Hematopoietic multipotent progenitor cell treated with erythropoietin and hydrocortisone succinate and interleukin-3 and kit ligand, for 4 days (in vitro differentiated cells): ENCODE results near the gene CRTC1.
A peak's percentile ranks its signal among the peaks of the same experiment; 100 is the strongest.
"Not testable (repeated sequence)": the region's sequence is repeated elsewhere in the genome, so short reads cannot be mapped to it uniquely, and the experiment has no call there.

Experiments
- DNase-seq: peaks from one replicate; pipeline ENCODE4 v3.0.0-alpha.2; 2015

Gene CRTC1

DNA sequence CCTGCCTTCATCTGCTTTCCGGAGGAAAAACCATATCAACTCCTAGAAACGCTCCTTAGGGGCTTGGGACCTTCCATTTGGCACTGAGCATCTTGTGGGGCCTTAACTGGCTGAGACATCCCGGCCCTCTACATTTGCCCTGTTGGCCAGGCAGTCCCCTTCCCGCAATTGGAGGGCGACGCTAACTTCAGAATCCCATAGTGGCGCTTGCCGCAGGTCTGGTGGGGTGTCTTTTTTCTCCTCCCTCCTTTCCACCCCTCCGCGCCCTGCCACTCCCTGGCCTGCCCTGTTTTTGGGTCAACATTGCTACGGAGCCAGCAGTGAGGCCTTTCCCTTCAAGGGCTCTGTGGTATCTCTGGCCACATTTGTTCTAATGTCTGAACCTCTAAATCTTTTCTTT, 13.6 kb upstream of the CRTC1 start:
- DNase-seq: no peak

DNA sequence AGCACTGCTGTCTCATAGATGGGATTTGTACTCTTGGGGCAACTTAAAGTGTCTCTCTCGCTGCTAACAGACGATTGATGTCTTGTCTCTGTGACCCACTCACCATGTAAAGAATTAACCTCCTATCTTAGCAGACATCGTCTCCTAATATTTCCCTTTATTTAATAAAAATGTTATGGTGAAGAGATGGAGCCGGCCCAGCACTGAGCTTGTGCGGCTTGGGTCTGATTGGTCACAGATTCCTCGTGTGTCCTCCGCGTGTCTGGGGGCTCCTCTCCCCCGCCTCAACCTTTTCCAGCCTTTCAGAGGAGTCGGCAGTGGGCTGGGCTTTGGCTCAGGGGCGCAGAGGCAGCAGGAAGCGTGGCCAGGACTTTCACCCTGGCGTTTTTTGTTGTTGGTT, 13.2 kb upstream of the CRTC1 start:
- no peak for DNase-seq

DNA sequence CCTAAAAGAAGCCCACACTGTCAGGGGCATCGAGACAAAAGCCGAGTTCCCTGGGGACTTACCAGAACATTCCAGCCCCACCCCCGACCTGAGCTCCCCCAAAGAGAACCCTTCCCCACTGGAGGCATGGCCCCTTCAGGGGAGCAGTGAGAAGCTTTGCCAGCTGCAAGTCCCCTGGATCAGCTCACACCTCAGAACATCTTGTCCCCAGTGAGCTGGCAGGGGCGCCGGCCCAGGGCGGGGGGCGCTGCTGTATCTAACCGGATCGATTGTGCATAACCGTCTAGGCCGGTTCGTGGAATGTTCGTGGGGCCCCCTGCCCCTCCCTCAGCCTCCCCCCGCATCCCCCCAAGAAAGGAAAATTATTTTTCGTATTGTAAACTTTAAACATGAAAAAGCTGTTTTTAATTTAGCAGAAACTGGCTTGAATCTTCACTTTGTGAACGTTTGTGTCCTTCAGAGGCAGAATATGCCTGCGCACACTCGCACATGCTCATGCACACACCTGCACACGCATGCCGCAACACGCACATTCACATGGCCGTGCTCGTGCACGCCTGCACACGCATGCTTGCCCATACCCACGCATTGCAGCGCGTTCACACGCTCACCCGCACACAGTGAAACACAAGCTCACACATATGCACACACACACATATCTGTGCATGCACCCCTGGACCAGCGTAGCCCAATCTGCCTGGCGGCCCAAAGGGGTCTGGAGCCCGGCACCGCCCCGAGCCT, 12.0 kb upstream of the CRTC1 start:
- DNase-seq: no peak

DNA sequence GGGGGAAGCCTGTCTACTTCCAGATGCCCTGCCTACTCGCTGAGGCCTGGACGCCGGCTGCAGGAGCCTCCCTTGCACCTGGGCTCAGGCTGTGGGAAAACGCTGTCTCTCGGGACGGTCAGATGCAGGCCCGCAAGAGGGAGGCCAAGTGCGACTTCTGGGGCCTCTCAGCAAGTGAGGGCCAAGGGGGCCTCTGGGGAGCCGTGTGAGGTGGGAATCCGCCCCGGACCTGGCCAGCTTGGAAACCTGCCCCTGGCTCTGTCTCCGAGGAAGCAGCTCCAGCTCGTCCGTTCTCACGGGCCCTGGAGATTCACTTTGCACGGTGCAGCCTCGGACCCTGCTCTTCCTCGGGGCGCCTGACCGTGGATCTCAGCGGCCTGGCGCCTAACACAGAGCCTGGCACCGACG, 11.4 kb upstream of the CRTC1 start:
- DNase-seq: no peak

DNA sequence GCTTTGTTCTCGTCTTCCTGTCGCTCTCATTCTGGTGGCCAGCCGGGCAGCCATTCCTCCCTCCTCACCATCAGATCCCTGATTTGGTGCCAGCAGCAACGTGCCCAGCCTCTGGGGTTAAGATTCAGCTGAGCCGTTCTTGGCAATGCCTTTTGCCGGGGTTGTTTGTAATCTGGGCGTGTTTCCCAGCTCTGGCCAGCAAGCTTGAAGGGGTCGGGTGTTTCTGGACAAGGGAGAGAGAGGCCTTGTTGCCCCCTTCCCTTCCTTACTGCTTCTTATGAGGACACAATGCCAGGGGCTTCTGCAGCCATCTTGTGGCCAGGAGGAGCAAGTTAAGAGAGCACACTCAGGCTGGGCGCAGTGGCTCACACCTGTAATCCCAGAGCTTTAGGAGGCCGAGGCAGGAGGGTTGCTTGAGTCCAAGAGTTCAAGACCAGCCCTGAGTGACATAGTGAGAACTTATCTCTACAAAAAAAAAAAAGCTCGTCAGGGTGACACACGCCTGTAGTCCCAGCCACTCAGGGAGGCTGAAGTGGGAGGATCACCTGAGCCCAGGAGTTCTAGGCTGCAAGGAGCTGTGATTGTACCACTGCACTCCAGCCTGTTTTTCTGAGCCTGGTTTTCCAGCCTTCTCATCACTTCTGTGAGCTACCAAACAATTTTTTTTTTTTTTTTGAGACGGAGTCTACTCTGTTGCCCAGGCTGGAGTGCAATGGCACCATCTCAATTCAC, 10.7 kb upstream of the CRTC1 start:
- DNase-seq: peak; percentile 22

DNA sequence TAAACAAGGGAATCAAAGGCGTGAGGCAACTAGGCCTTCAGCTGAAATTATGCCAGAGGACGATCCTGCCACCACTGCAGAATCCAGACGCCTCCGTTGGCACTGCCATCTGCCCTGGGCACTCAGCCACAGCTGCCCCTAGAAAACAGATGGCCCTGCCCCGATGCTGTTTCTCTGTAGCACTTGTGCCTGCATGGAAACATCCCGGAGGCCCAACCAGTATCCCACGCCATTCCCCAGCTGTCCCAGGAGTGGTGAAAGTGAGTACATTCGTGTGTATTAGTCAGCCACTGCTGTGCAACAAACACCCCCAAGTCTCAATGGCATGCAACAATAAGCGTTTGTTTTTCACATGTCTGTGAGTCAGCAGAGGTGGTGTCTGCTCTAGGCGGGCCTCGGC, 8.9 kb upstream of the CRTC1 start:
- no peak for DNase-seq

DNA sequence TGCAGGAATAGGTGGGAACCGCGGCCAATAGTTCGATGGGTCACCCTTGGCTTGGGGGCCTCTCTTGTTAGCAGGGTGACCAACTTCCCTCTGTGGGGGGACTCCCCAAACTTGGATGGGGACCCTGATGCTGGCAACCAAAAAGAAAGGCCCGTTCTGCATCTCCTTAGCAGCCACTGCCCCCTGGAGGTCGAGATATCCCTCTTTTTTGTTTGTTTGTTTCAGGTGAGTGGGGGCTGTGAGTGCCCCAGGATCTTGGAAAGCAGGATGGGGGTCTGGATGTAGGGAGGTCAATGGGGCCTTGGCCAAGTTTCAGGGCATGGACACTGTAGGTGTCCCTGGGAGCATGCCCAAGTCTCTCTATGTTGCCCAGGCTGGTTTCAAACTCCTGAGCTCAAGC, 7.7 kb upstream of the CRTC1 start:
- peak; percentile 56 for DNase-seq

DNA sequence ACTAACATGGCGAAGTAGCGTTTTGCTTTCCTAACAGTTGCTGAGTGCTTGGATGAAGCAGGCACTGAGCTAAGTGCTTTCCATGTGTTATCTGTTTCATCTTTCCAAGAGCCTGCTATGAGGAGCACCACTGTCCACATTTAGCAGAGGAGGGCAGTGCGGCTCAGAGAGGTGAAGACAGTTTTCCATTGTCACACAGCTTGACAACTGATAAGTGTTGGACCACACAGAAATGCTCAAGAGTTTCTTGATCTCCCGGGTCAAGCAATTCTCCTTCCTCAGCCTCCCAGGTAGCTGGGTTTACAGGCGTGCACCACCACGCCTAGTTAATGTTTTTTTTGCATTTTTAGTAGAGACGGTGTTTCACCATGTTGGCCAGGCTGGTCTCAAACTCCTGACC, 6.8 kb upstream of the CRTC1 start:
- DNase-seq: no peak

DNA sequence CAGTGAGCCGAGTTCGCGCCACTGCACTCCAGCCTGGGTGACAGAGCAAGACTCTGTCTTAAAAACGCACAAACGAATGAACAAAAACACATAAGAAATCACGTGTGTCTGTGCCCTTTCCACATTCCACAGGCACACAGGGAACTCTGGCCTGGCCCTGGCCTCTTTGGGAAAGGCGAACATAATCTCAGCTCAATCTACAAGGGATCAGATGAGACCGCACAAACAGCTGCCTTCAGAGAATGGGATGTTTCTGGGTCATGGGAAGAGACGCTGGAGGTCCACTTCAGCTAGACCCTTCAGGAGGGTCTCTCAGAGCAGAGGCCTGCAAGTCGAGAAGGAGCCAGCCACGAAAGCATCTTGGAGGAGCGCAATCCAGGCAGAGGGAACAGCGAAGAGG, 6.3 kb upstream of the CRTC1 start:
- no peak for DNase-seq

DNA sequence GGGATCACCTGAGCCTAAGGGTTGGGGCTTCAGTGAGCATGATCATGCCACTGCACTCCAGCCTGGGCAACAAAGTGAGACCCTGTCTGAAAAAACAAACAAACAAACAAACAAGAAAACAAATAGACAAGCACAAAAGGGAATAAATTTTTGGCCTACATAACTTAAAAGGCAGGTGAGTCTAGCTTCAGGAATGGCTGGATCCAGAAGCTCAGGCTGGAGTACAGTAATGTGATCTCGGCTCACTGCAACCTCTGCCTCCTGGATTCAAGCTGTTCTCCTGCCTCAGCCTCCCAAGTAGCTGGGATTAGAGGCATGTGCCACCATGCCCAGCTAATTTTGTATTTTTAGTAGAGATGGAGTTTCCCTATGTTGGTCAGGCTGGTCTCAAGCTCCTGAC, 3.3 kb upstream of the CRTC1 start:
- DNase-seq: not testable (repeated sequence)

DNA sequence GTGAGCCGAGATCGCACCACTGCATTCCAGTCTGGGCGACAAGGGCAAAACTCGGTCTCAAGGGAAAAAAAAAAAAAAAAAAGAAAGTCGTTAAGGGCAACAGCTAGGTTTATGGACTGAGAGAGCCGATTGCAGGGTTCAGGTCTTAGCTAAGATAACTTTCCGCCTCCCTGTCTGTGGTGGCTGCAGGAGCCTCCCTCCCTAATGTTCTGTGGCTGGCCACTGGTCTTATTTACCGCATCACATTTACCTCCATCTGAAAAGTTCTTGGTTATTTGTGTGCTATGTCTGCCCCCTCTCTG, 722 bp upstream of the CRTC1 start:
- DNase-seq: no peak

DNA sequence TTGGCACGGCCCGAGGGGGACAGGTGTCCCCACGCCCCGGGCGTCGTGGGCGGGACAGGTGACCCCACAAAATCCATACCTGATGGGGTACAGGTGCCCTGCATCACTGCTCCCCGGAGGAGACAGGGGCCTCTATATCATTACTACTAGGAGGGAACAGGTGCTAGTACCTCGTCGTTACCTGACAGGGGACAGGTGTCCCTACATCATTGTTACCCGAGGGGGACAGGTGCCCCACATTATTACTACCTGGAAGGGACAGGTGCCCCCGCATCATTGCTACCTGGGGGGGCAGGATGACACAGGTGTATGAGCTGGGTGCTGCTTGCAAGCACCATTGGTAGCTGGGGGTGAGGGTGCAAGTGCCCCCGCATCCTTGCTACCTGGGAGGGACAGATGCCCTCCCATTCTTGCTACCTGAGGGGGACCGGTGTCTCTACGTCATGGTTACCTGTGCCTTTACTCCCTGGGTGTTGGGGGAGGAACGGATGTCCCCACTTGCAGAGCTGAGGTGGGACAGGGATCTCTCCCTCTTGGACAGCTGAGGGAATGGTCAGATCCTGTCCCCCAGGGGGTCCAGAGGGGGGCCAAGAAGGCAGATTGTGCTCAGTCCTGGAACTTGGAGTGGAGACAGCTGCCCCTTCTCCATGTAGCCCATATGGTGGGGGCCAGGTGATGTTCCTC, 620 bp downstream of the CRTC1 start:
- DNase-seq: no peak

DNA sequence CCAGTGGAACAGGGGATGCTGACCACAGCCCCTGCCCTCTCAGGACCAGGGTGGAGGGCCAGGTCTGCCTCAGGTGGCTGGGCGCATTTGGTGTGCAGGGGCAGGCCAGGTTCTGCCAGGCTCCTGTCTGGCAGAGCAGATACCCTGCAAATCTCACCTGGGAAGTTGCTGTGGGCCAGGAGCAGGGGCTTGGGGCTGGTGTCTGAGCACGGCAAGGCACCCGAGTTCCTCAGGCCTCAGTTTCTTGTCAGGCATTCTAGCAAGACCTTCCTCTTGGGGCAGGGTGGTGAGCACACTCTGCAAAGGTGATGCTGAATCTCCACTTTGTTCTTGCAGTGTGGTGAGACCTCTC, 1.1 kb downstream of the CRTC1 start:
- no peak for DNase-seq

DNA sequence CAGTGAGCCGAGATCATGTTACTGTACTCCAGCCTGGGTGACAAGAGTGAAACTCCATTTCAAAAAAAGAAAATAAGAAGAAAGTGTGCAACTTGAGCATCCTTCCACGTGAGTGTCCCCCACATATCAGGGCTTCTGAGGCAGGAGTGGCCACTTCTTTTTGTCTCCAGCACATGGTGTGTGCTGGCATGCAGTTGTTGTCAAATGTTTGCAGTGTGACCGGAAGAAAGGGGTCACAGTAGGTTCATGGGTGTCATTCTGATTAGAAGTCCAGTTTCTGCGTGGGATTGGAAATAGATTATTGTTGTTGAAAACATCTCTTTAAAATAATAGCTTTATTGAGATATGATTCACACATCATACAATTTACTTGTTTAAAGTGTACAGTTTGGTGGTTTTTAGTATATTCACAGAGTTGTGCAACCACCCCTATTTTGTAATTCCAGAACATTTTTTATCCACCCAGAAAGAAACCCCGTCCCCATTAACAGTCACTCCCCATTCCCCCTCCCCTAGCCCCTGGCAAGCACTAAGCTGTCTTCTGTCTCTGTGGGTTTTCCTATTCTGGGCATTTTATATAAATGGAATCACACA, 2.2 kb downstream of the CRTC1 start:
- no peak for DNase-seq

DNA sequence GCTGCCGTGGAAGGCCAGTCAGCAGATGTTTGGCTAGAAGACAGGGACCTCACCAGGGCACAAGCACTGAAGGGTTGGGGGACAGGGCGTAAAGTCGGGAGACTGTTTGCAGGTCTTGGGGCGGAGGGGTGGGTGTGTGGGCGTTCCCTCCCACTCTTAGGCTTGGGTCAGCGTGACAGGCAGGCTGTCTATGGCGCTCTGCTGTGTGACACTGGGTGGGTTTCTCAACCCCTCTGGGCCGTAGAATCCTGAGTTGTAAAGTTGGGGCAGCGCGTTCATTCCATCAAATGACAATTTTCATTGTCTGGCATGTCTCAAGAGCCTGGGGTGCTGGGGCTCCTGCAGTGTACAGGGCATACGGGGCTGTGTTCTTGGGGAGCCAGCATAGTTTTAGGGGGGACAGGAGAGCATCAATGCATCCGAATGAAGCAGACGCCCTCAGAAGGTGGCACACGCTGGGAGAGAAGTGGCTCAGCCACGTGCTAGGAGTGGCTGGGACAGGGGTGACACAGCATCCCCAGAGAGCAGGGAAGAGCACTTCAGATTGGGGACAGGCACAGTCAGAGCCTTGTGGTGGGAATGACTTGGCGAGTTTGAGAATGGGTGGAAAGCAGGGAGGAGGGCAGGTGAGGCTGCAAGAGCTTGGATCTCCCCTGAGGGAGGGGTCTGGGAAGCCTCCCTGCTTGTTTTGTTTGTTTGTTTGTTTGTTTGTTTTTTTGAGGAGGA, 4.4 kb downstream of the CRTC1 start:
- no peak for DNase-seq

DNA sequence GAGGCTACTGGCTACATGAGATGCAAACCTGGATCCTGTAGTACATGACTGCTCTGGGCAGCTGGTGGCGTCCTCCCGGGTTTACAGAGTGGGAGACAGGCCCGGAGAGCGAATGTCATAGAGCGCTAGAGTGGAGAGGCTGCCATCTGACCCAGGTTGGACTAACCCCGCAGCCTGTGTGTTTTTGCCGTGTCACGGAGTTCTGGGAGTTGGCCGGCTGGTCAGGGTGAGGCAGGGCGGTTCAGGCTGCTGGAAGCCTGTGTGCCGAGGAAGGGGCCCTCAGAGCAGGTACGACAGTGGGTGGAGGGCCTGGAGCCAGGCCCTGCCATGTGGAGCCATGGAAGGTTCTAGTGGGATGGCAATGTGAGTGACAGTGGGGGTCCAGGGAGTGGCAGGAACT, 12.5 kb downstream of the CRTC1 start:
- DNase-seq: no peak

DNA sequence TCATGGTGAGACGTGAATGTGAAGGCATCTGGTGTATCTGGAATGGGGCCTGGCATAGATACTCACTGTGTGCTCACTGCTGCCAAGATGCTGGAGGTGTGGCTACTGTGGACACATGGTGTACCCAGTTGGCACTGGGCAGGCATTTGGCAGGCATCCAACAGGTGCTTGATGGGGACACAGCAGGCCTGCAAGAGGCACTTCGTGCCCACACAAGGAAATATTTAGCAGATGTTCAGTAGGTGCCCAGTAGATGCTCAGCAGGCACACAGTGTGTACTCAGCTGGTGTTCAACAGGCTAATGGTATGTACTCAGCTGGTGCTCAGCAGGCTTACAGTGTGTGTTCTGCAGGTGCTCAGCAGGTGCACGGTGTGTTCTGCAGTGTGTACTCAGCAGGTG, 14.2 kb downstream of the CRTC1 start:
- DNase-seq: no peak

DNA sequence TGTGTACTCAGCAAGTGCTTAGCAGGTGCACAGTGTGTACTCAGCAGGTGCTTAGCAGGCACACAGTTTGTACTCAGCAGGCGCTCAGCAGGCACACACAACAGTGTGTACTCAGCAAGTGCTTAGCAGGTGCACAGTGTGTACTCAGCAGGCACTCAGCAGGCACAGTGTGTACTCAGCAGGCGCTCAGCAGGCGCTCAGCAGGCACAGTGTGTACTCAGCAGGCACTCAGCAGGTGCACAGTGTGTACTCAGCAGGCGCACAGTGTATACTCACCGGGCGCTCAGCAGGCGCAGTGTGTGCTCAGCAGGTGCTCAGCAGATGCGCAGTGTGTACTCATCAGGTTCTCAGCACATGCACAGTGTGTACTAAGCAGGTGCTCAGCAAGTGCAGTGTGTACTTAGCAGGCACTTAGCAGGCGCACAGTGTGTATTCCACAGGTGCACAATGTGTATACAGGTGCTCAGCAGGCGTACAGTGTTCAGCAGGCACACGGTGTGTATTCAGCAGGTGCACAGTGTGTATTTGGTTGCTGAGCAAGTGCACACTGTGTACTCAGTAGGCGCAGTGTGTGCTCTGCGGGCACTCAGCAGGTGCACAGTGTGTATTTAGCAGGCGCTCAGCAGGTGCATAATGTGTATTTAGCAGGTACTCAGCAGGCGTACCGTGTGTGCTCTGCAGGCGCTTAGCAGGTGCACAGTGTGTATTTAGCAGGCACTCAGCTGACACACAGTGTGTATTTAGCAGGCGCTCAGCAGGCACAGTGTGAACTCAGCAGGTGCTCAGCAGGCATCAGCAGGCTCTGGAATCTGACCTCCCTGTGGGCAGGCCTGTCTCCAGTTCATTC, 15.1 kb downstream of the CRTC1 start:
- DNase-seq: no peak

DNA sequence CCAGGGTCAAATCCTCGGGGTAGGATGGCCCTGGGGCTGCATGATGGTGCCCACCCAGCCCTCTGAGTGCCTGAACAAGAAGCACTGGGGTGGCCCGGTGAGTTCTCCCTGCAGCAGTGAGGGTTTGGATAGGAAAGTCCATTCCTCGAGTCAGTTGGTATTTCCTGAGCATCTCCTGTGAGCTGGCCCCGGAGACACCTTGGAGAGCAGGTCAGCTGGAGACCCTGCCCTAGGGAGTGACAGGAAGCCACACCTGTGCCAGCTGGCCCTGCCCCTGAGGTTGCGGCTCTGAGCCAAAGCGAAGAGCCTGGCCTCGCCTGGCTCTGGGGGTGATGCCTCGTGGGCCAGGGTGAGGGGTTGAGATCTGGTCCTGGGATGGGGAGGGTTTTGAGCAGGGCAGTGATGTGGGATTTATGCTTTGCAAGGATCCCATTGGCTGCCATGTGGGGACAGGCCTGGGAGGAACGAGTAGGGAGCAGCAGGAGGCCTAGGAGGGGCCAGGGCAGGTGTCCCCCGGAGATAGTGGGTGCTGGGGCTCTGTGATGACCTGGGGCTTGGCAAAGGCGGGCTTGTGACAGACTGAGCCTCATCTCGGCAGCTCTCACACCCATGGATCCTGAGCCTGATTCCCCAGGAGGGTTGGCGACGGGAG, 16.0 kb downstream of the CRTC1 start:
- no peak for DNase-seq

DNA sequence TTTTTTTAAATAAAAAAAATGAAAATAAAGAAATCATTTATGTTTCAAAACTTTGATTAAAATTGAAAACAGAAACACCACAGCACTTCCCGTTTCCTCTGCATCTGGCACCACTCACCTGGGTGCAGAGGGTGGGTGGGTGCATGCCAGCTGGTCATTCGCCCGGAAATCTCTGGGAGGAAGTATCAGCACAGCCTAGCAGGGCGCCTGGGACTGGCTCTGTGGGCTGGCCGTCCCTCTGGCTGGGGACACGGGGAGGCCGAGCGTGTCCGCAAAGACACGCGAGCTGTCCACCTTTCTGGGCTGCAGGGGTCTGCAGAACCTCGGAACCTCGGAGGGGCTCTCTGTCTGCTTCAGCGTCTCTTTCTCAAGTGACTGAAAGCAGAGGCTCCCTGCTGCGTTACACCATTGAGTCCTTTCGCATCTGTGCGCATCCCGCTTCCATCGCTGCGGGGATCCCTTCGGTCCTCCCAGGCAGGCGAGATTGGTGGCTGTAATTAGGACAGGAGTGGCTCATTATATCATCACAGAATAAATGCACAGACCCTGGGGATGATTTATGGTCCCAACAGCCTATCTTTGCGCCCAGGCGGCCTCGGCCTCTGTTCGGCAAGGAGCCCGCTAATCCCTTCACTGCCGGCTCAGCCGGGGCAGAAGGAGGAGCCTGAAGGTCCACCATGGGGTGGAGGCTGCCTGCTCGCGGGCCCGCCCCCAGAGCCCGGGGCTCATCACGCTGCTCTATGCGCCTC, 17.2 kb downstream of the CRTC1 start:
- DNase-seq: peak; percentile 89

DNA sequence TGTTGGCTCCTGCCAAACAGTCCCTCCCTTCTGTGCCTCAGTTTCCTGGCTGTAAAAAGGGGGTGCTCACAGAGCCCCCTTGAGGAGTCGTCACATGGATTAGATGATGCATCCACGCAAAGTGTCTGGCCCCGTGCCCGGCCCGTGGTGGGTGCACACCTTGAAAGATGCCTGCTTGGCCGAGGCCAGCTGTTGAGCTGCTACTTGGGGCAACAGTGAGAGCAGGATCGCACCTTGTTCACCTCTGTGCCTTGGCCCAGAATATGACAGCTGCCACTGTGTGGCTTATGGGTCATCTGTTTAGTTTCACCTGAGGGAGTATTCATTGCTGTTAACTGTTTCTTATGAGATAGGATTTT, 17.7 kb downstream of the CRTC1 start:
- no peak for DNase-seq
